GM12864 (cell line): ENCODE measurements around the gene MDM1.

ENCODE experiments used
- DNase-seq: peaks from one replicate; pipeline ENCODE4 v3.0.0-alpha.2; 2011; ENCODE audit warnings: low read depth
- H3K4me3 ChIP-seq: 2 replicates; pipeline ENCODE4 v1.5.1; 2011; ENCODE audit warnings: mild to moderate bottlenecking, low read depth, low read length, control low read depth
- TF ChIP-seq, protein P1 (sequence below): IDR thresholded peaks from 2 replicates; pipeline ENCODE4 v1.5.1; 2011; ENCODE audit warnings: low read depth, mild to moderate bottlenecking, moderate library complexity, low read length, control low read depth, inconsistent platforms; ENCODE audit errors: missing control alignments

The MDM1 gene

DNA sequence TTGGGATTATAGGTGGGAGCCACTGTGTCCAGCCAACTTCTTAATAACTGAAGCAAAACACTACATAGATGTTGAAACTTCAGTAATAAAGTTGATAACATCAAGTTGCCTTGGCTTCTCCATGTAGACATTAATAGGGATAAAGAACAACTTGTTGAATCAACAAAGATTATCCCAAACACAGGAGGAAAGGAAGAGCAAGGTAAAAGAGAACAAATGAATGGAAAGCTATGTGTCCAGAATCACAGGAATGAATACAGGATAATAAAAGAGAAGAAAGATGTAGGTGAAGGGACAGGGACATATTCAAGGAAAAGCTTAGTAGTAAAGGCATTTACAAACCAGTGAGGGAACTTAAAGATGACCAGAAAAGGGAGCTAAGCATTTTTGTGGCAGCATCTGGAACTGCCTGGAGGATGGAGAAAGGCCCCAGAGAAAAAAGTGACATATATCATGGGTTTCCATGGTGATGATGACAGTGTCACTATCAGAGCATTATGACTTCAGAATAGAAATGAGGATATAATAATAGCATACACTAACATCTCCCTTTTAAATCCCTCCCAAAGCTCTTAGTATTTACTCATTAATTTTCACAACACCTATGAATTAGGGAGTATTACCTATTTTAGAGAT, 24.0 kb upstream of the MDM1 start:
- DNase-seq: no peak
- no peak overlapping the region for H3K4me3 ChIP-seq
- TF ChIP-seq, protein P1, sequence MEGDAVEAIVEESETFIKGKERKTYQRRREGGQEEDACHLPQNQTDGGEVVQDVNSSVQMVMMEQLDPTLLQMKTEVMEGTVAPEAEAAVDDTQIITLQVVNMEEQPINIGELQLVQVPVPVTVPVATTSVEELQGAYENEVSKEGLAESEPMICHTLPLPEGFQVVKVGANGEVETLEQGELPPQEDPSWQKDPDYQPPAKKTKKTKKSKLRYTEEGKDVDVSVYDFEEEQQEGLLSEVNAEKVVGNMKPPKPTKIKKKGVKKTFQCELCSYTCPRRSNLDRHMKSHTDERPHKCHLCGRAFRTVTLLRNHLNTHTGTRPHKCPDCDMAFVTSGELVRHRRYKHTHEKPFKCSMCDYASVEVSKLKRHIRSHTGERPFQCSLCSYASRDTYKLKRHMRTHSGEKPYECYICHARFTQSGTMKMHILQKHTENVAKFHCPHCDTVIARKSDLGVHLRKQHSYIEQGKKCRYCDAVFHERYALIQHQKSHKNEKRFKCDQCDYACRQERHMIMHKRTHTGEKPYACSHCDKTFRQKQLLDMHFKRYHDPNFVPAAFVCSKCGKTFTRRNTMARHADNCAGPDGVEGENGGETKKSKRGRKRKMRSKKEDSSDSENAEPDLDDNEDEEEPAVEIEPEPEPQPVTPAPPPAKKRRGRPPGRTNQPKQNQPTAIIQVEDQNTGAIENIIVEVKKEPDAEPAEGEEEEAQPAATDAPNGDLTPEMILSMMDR: no peak

DNA sequence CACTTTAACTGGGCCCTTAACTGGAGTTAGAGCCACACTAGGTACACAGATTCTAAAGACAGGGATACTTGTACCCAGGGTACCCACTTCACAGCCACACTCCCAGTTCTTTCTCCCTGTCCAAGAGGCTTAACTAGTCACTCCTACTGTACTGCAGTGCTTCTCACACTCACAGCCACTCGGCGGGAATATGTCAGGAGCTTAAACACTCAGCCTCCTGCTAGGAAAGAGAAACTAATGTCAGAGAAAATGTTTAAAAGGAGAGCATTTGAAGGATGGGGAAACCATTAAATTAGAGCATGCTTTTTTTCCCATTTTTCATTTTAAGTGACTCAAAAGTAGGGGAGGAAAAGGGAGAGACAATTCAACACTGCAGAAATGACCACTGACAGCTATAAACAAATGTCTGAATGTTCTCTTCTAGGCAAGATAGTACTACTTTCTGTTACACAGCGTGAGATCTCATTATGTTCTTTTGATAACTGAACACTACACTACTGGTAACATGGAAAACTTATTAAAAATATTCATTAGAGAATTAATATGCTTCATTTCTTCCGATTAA, 22.9 kb upstream of the MDM1 start:
- DNase-seq: no peak
- TF ChIP-seq, protein P1: no peak
- H3K4me3 ChIP-seq: no peak overlapping the region

DNA sequence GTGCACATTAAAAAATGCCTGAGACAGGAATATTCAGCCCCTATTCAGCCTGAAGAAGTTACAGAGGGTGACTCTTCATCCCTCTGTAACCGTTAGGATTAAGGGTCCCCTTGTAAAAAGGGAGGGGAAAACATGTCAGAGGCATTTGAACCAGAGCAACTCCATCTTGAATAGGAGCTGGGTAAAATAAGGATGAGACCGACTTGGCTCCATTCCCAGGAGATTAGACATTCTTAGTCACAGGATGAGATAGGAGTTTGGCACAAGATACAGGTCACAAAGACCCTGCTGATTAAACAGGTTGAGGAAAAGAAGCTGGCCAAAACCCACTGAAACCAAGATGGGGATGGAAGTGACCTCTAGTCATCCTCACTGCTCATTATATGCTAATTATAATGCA, 19.9 kb upstream of the MDM1 start:
- TF ChIP-seq, protein P1: no peak
- DNase-seq: no peak
- no peak overlapping the region for H3K4me3 ChIP-seq

DNA sequence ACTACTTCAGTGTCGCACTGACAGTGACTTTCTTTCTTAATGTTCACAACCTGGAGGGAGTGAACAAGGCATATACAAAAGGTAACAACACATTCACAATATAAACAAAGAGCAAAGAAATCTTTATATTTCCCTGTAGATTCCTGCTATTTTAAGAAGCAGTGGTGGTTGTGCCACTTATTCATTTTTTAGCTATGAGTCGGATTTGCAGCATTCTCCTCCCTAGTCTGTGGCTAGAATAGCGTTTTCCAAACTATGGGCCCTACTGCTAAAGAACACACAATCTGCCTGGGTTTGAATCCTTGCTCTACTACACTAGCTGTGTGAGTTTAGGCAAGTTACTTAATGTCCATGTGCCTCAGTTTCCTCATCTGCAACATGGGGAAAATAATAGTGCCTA, 18.6 kb upstream of the MDM1 start:
- no peak overlapping the region for H3K4me3 ChIP-seq
- TF ChIP-seq, protein P1: no peak
- DNase-seq: no peak

DNA sequence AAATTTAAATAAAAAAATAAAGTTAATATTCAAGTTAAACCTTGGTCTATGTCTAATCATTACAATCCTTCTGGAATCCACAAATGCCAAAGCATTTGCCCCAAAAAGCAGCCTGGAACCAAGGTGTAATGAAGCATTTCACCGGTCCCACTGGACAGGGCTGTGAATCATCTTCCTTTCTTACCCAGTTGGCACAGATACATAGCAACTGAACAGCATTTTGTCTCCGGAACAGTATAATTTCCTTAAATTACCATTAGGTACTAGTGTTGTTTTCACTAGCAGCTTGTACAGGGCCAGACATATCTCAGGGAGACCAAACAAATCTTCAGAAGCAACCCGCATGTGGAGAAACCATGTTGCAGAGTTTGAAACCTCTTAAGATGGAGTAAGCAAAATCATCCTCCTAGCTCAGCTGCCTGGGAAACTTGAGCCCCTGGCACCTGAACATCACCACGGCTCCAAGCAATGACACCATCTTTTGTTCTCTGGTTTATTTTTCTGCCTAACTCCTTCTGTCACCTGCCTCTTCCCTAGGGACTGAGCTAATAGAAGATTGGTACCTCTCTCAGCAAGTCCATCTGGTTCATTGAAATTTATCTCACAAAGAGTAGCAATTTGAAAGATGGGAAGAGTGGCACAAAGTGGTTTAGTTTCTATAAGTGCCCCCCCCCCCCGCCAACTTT, 17.9 kb upstream of the MDM1 start:
- no peak for DNase-seq
- TF ChIP-seq, protein P1: no peak
- H3K4me3 ChIP-seq: no peak overlapping the region

DNA sequence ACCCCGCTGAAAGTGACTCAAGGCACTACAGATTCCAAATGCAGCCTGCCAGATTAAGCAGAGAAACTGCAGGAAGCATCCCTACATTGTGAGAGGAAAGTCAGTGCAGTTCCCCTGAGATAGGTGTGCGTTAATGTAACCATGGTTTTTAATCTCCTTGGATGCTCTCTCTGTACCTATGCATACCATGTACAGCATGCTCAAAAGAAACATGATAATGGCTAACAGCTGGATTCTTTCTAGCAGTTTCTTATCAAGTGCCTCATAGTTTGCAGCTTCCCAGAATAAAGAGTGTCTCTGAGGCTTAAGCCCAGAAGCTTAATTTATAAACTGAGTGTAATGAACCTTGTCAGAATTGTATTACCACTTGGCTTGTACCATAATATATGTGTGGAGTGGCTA, 17.1 kb upstream of the MDM1 start:
- TF ChIP-seq, protein P1: no peak
- no peak overlapping the region for H3K4me3 ChIP-seq
- no peak for DNase-seq
